Type B pancreatic cell (in vitro differentiated cells): Measurements from ENCODE around the gene MICAL2. TPM values are rescaled to one million over a fixed set of nuclear protein-coding genes. Genes with fewer than 3 reads are reported as not detected.

Source experiments
- DNase-seq: peaks from one replicate; pipeline ENCODE4 v3.0.0; 2021; ENCODE audit warnings: mixed read lengths; ENCODE audit not compliant: unreplicated experiment; ENCODE audit errors: extremely low spot score
- H3K27ac Mint-ChIP-seq: 2 replicates; pipeline ENCODE4 v1.8.0; 2021; ENCODE audit warnings: mild to moderate bottlenecking, mixed read lengths
- H3K27me3 Mint-ChIP-seq: 2 replicates; pipeline ENCODE4 v1.8.0; 2021; ENCODE audit warnings: mixed read lengths
- H3K36me3 Mint-ChIP-seq: 2 replicates; pipeline ENCODE4 v1.8.0; 2021; ENCODE audit warnings: mixed read lengths
- H3K4me1 Mint-ChIP-seq: one replicate; pipeline ENCODE4 v1.8.0; 2021; ENCODE audit warnings: mixed read lengths; ENCODE audit not compliant: unreplicated experiment
- H3K4me3 Mint-ChIP-seq: 2 replicates; pipeline ENCODE4 v1.8.0; 2021; ENCODE audit warnings: mild to moderate bottlenecking, mixed read lengths
- H3K9me3 Mint-ChIP-seq: 2 replicates; pipeline ENCODE4 v1.8.0; 2021; ENCODE audit warnings: mixed read lengths
- CTCF ChIP-seq: fragments of 200-600 bp; sonication (generic); conservative IDR thresholded peaks from 2 replicates; pipeline ENCODE4 v1.5.0; 2021; ENCODE audit warnings: antibody characterized with exemption, mild to moderate bottlenecking
- total RNA-seq: library from RNA; stranded (reverse); gene quantifications from 2 replicates; pipeline ENCODE4 v1.2.1, GENCODE V29; 2021; ENCODE audit warnings: low replicate concordance

The MICAL2 gene
- total RNA-seq, 1 donor from 2014 or later, result 38.0 TPM

- Mint-ChIP-seq H3K27ac (no peak overlapping the region), H3K36me3 (no peaks in the 10 kb centered on the region), H3K4me3 (no peak overlapping the region), H3K27me3 (no peaks in the 10 kb centered on the region), H3K4me1 (no peaks in the 10 kb centered on the region), H3K9me3 (no peaks in the 10 kb centered on the region)
- DNase-seq, result no peak
- TF ChIP-seq CTCF, result no peak
These were observed 61.5 kb downstream of the MICAL2 start for GRCh38 chr11:12171921-12172320.

DNA sequence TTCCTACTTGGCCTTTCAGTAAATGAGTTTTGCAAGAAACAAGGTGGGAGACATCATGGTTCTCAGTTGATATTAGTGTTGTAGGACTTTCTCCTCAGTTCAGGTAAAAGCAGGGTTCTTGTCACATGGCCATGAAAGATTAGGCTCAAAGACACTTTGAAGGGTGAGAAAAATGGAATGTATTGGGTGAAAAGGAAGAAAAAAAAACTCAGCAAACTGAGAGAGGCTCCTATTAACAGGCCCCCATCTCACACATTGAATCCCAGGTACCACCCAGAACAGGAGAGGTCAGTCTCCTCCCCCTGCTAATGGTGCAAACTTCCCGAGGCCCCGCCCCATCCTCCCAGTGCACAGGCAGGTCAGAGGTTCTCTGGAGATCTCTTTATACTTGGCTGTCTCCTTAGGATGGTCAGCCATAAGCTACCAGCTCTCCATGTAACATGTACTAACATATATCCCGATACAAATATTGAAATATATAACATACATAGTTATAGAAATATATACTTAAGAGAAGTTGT lies 62.2 kb downstream of the MICAL2 start:
- TF ChIP-seq CTCF, result no peak
- Mint-ChIP-seq H3K4me1 (no peaks in the 10 kb centered on the region), H3K27me3 (no peaks in the 10 kb centered on the region), H3K36me3 (no peaks in the 10 kb centered on the region), H3K9me3 (no peaks in the 10 kb centered on the region), H3K27ac (no peak overlapping the region), H3K4me3 (no peak overlapping the region)
- DNase-seq, result no peak

DNA sequence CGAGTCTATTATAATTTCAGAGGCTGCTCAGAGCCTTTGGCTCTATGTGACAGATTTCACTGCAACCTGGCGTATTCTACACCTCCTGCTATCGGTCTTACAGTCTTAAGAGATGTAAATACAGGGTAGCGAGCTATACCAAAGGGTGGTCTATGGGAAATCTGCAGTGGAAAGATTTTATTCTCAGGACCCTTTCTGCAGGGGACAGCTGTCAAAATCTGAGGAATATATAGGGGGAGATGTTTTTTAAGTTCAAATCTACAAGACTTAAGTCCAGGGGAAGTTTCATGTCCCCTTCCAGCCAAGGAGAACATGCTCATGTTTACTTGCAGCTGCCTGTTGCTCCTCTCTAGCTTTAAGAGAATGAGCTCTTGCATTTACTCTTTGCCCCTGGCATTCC lies 62.7 kb downstream of the MICAL2 start:
- H3K27ac Mint-ChIP-seq, result no peak overlapping the region
- no peak overlapping the region for H3K4me3 Mint-ChIP-seq
- H3K9me3 Mint-ChIP-seq, result no peaks in the 10 kb centered on the region
- no peaks in the 10 kb centered on the region for H3K27me3 Mint-ChIP-seq
- H3K36me3 Mint-ChIP-seq, result no peaks in the 10 kb centered on the region
- no peak for TF ChIP-seq CTCF
- DNase-seq, result no peak
- H3K4me1 Mint-ChIP-seq, result no peaks in the 10 kb centered on the region

- no peaks in the 10 kb centered on the region for H3K27me3 Mint-ChIP-seq
- no peak for DNase-seq
- no peak for TF ChIP-seq CTCF
- no peaks in the 10 kb centered on the region for H3K9me3 Mint-ChIP-seq
- peaks cover 2% of the 10 kb centered on the region for H3K4me1 Mint-ChIP-seq
- no peaks in the 10 kb centered on the region for H3K36me3 Mint-ChIP-seq
- no peak overlapping the region for H3K4me3 Mint-ChIP-seq
- no peak overlapping the region for H3K27ac Mint-ChIP-seq
These were observed 63.7 kb downstream of the MICAL2 start for GRCh38 chr11:12174128-12174476.

DNA sequence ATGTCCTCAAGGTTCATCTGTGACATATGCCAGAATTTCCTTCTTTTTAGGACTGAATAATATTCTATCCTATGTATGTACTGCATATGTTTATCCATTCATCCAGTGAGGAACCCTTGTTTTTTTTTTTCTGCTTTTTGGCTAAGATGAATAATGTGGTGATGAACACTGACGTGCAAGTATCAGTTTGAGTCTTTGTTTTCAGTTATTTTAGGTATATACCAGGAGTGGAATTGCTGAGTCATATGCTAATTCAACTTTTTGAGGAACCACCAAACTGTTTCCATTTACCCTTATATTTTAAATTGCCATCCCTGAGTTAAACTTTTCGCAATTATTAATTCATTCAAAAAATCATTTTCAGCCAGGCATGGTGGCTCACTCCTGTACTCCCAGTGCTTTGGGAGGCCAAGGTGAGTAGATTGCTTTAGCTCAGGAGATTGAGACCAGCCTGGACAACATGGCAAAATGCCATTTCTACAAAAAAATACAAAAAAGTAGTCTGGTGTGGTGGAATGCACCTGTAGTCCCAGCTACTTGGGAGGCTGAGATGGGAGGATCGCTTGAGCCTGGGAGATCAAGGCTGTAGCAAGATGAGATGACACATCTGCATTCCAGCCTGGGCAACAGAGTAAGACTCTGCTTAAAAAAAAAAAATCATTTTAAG lies 64.2 kb downstream of the MICAL2 start:
- no peaks in the 10 kb centered on the region for H3K36me3 Mint-ChIP-seq
- TF ChIP-seq CTCF, result no peak
- no peak overlapping the region for H3K27ac Mint-ChIP-seq
- H3K9me3 Mint-ChIP-seq, result no peaks in the 10 kb centered on the region
- H3K4me3 Mint-ChIP-seq, result no peak overlapping the region
- DNase-seq, result no peak
- peaks cover 8% of the 10 kb centered on the region for H3K4me1 Mint-ChIP-seq
- H3K27me3 Mint-ChIP-seq, result no peaks in the 10 kb centered on the region
